ENCODE data around the gene OSTF1.
A peak's percentile ranks its signal among the peaks of the same experiment; 100 is the strongest.

The OSTF1 gene

GRCh38 chr9:75085640-75086039, 2.7 kb upstream of the OSTF1 start:
- Histone ChIP-seq H3K27me3 (ENCODE audit: insufficient read depth, low read depth) (no peaks in the 10 kb centered on the region), H3K27ac (peak overlapping the region; percentile 93), H4K20me1 (ENCODE audit: insufficient read depth) (no peaks in the 10 kb centered on the region), H3K79me2 (ENCODE audit: insufficient read depth, low read depth) (peaks cover 50% of the 10 kb centered on the region), H3K4me2 (peak overlapping the region; percentile 85), H2AFZ (ENCODE audit: low read depth) (no peak overlapping the region), H3K9ac (peak overlapping the region; percentile 89; the same call in 1 of the 2 replicates), H3K4me1 (ENCODE audit: low read depth, poor library complexity, severe bottlenecking) (peaks cover 48% of the 10 kb centered on the region), H3K36me3 (ENCODE audit: insufficient read depth) (no peaks in the 10 kb centered on the region), H3K4me3 (IDR thresholded peaks at IDR 0.05; ENCODE audit: insufficient read depth, low read depth, low read length) (no peak overlapping the region)
- no peak for TF ChIP-seq CTCF (conservative IDR thresholded peaks at IDR 0.05; ENCODE audit: low read depth, low read length)

GRCh38 chr9:75086541-75087288, 1.6 kb upstream of the OSTF1 start:
- Histone ChIP-seq H3K4me2 (peak overlapping the region; percentile 85), H3K4me1 (ENCODE audit: low read depth, poor library complexity, severe bottlenecking) (peaks cover 57% of the 10 kb centered on the region), H4K20me1 (ENCODE audit: insufficient read depth) (no peaks in the 10 kb centered on the region), H3K9ac (peak overlapping the region; percentile 89), H3K27me3 (ENCODE audit: insufficient read depth, low read depth) (no peaks in the 10 kb centered on the region), H3K79me2 (ENCODE audit: insufficient read depth, low read depth) (peaks cover 61% of the 10 kb centered on the region), H3K36me3 (ENCODE audit: insufficient read depth) (no peaks in the 10 kb centered on the region), H3K27ac (peak overlapping the region; percentile 93), H2AFZ (ENCODE audit: low read depth) (peak overlapping the region; percentile 20), H3K4me3 (IDR thresholded peaks at IDR 0.05; ENCODE audit: insufficient read depth, low read depth, low read length) (no peak overlapping the region)
- no peak for TF ChIP-seq CTCF (conservative IDR thresholded peaks at IDR 0.05; ENCODE audit: low read depth, low read length)

DNA sequence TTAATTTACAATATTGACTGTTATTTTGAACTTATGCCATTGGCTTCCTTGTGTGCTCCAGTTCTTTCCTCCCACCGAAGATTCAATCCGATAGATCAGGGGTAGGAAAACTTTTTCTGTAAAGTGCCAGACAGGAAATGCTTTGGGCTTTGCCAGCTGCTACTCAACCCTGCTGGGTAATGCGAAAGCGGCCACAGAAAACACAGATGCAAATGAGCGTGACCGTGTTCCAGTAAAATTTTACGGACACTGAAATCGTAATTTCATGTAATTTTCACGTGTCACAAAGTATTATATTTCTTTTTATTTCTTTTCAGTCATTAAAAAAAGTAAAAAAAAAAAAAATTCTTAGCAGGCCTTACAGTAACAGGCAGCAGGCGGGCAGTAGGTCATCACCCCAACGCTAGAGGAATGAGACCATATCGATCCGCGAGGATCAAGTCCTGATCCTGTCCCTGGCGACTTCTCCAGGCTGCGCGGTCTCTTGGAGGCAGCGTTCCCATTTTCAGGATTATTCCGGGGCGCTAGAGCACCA, 958 bp upstream of the OSTF1 start:
- Histone ChIP-seq H3K27me3 (ENCODE audit: insufficient read depth, low read depth) (no peaks in the 10 kb centered on the region), H3K79me2 (ENCODE audit: insufficient read depth, low read depth) (peaks cover 66% of the 10 kb centered on the region), H3K9ac (peak overlapping the region; percentile 89), H3K4me2 (peak overlapping the region; percentile 85), H3K36me3 (ENCODE audit: insufficient read depth) (no peaks in the 10 kb centered on the region), H3K27ac (peak overlapping the region; percentile 93), H4K20me1 (ENCODE audit: insufficient read depth) (no peaks in the 10 kb centered on the region), H3K4me1 (ENCODE audit: low read depth, poor library complexity, severe bottlenecking) (peaks cover 64% of the 10 kb centered on the region), H3K4me3 (IDR thresholded peaks at IDR 0.05; ENCODE audit: insufficient read depth, low read depth, low read length) (peak overlapping the region; percentile 26), H2AFZ (ENCODE audit: low read depth) (peak overlapping the region; percentile 20; the same call in 1 of the 2 replicates)
- no peak for TF ChIP-seq CTCF (conservative IDR thresholded peaks at IDR 0.05; ENCODE audit: low read depth, low read length)

DNA sequence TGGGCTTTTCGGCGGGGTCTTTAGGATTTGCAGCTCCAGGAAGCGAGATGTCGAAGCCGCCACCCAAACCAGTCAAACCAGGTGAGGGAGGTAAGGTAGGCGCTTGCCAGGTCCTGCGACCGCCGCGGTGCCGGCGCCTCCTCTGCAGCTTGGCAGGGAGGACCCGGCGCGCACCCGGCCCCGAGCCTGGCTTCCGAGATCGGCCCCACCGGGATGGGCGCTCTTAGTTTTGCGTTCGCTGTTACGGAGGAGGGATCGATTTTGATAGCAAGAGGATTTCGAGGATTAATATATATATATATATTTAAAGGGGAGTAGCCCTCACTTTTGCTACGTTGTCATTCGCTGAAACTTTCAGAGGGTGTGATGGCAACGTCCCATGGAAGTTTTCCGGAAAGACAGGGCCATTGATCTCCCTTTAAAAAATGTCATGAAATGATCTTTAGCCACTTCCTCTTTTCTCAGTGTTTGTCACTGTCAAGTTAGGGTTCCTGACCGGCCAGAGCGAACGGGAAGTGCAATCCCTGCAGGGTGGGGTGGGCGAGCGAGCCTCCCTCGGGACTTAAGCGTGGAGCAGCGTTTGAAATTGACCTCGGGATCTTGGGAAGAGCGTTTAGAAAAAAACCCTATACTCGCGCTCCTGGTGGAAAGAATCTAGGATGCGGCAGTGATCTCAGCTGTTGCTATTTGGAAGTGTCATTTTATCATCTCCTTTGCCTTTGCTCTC, 495 bp downstream of the OSTF1 start:
- Histone ChIP-seq H3K4me2 (peak overlapping the region; percentile 69), H3K79me2 (ENCODE audit: insufficient read depth, low read depth) (peaks cover 75% of the 10 kb centered on the region), H3K4me1 (ENCODE audit: low read depth, poor library complexity, severe bottlenecking) (peaks cover 69% of the 10 kb centered on the region), H3K4me3 (IDR thresholded peaks at IDR 0.05; ENCODE audit: insufficient read depth, low read depth, low read length) (no peak overlapping the region), H3K27me3 (ENCODE audit: insufficient read depth, low read depth) (no peaks in the 10 kb centered on the region), H4K20me1 (ENCODE audit: insufficient read depth) (no peaks in the 10 kb centered on the region), H3K27ac (peak overlapping the region; percentile 51), H2AFZ (ENCODE audit: low read depth) (peak overlapping the region; percentile 68), H3K36me3 (ENCODE audit: insufficient read depth) (no peaks in the 10 kb centered on the region), H3K9ac (peak overlapping the region; percentile 45)
- no peak for TF ChIP-seq CTCF (conservative IDR thresholded peaks at IDR 0.05; ENCODE audit: low read depth, low read length)

Data from KMS-11 (cell line).